GM12864 (cell line): ENCODE measurements around the gene SMARCA4.
"Not testable (repeated sequence)": the region's sequence is repeated elsewhere in the genome, so short reads cannot be mapped to it uniquely, and the experiment has no call there.

Source experiments
- DNase-seq: peaks from one replicate; pipeline ENCODE4 v3.0.0-alpha.2; 2011; ENCODE audit warnings: low read depth
- H3K4me3 ChIP-seq: 2 replicates; pipeline ENCODE4 v1.5.1; 2011; ENCODE audit warnings: mild to moderate bottlenecking, low read depth, low read length, control low read depth
- TF ChIP-seq, protein P1 (sequence below): IDR thresholded peaks from 2 replicates; pipeline ENCODE4 v1.5.1; 2011; ENCODE audit warnings: low read depth, mild to moderate bottlenecking, moderate library complexity, low read length, control low read depth, inconsistent platforms; ENCODE audit errors: missing control alignments

Gene SMARCA4

DNA sequence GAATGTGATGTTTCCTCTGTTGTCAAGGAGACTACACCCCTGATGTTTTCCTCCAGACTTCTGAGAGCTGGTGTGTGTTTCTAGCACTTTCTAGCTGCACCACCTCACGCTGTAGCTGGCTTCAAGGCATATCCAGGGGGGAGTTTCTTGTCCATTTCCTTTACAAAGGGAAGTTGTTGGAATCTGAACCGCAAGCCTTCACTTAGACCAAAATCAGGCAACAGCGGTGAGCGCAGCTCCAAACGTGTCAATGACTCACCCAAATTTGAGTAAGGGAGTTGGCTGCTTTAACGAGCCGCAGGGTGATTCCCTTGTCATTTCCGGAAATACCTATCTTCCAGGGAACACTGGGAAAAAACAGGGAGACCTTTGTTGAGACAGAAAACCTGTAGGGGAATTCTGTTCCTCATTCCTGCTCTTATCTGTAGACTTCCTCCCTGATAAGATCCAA, 130.9 kb downstream of the SMARCA4 start:
- TF ChIP-seq, protein P1, sequence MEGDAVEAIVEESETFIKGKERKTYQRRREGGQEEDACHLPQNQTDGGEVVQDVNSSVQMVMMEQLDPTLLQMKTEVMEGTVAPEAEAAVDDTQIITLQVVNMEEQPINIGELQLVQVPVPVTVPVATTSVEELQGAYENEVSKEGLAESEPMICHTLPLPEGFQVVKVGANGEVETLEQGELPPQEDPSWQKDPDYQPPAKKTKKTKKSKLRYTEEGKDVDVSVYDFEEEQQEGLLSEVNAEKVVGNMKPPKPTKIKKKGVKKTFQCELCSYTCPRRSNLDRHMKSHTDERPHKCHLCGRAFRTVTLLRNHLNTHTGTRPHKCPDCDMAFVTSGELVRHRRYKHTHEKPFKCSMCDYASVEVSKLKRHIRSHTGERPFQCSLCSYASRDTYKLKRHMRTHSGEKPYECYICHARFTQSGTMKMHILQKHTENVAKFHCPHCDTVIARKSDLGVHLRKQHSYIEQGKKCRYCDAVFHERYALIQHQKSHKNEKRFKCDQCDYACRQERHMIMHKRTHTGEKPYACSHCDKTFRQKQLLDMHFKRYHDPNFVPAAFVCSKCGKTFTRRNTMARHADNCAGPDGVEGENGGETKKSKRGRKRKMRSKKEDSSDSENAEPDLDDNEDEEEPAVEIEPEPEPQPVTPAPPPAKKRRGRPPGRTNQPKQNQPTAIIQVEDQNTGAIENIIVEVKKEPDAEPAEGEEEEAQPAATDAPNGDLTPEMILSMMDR: no peak
- no peak for DNase-seq
- H3K4me3 ChIP-seq: peak overlapping the region; percentile 96

DNA sequence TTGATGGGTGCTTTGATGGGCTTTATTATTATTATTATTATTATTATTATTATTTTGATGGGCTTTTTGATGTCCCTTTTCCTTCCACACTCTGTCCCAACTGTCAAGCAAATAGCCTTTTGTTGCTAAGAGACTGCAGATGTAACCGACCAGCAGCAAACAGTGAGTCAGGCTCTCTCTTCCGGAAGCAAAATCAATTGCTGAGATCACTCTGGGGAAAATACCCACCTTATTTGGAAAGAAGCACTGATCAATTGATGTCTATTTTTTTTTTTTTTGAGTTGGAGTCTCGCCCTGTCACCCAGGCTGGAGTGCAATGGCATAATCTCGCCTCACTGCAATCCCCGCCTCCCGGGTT, 131.3 kb downstream of the SMARCA4 start:
- TF ChIP-seq, protein P1: no peak
- H3K4me3 ChIP-seq: peak overlapping the region; percentile 96
- DNase-seq: no peak

DNA sequence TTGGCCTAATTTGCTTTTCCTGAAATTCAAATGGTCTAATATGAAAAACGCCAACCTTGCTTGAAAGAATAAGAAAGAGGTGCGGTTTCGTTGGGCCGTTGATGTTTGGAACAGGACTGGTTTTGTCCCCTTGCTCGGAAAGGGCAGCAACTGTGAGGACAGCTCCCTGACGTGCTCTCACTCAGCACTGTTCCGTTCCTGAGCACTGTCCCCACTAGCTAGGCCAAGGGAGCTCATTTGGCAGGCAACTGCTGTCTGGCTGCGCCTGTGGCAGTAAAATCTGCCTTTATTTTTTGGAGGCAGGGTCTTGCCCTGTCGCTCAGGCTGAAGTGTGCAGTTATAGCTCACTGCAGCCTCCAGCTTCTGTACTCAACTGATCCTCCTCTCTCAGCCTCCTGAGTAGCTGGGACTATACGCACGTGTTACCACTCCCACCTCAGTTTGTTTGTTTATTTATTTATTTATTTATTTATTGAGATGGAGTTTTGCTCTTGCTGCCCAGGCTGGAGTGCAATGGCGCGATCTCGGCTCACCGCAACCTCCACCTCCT, 132.9 kb downstream of the SMARCA4 start:
- TF ChIP-seq, protein P1: no peak
- no peak for DNase-seq
- H3K4me3 ChIP-seq: no peak overlapping the region

DNA sequence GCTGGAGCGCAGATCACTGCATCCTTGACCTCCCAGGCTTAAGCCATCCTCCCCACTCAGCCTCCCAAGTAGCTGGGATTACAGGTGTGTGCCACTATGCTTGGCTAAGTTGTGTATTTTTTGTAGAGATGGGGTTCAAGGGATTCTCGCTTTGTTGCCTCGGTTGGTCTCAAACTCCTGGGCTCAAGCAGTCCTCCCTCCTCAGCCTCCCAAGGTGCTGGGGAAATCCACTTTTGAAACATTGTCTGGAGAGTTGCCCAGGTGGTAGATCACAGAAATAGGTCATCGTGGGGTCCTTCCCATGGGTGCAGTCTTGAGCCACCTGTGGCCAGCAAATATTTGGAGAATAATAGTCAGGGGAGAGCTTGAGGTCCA, 133.7 kb downstream of the SMARCA4 start:
- DNase-seq: no peak
- TF ChIP-seq, protein P1: no peak
- H3K4me3 ChIP-seq: peak overlapping the region; percentile 1; the same call in 1 of the 2 replicates

DNA sequence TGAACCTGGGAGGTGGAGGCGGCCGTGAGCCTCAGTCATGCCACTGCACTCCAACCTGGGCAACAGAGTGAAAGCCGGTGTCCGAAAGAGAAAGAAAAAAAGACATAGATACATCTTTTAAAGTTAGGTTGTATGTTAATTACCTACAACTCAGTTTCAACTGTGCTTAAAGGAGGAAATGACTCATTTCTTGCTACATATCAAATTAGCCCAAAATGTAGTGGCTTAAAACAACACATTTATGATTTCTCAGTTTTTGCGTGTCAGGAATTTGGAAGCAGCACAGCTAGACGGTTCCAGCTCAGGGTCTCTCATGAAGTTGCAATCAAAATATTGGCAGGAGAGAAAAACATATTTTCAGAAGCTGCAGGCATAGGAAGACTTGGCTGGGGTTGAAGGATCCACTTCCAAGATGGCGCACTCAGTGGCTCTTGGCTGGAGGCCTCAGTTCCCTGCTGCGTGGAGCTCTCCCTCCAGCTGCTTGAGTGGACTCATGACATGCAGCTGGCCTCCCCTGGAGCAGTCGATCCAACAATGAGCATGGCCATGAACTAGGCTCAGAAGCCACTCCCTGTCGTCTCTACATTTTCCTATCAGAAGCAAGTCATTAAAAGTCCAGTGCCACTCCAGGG, 135.5 kb downstream of the SMARCA4 start:
- peak; percentile 55 for DNase-seq
- H3K4me3 ChIP-seq: no peak overlapping the region; the same call in 1 of the 2 replicates
- TF ChIP-seq, protein P1: no peak

DNA sequence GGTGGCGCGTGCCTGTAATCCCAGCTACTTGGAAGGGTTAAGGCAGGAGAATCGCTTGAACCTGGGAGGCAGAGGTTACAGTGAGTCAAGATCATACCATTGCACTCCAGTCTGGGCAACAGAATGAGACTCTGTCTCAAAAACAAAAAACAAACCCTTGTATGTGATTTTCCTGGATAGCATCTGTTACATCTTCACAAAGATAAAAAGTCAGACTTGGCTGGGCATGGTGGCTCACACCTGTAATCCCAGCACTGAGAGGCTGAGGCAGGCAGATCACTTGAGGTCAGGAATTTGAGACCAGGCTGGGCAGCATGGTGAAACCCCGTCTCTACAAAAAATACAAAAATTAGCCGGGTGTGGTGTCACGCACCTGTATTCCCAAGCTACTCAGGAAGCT, 136.5 kb downstream of the SMARCA4 start:
- H3K4me3 ChIP-seq, DNase-seq: not testable (repeated sequence)

DNA sequence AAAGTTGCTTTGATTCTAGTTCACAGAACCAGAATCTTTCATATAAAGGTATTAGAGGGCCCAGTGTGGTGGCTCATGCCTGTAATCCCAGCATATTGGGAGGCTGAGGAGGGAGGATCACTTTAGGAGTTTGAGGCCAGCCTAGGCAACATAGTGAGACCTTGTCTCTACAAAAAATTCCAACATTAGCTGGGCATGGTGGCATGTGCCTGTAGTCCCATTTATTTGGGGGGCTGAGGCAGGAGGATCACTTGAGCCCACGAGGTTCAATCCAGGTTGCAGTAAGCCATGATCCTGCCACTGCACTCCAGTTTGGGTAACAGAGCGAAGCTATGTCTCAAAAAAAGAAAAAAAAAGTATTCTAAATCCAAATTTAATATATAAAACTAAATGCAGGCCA, 137.5 kb downstream of the SMARCA4 start:
- no peak for DNase-seq
- no peak overlapping the region for H3K4me3 ChIP-seq
- TF ChIP-seq, protein P1: no peak
